H9 (cell line): Measurements from ENCODE around the gene PTPRN2. TPM values are rescaled to one million over a fixed set of nuclear protein-coding genes. Genes with fewer than 3 reads are reported as not detected.

Experiments used
- DNase-seq: peaks from one replicate; pipeline ENCODE4 v3.0.0-alpha.2; 2017
- H2AFZ ChIP-seq: one replicate; pipeline ENCODE4 v1.6.1; 2013; ENCODE audit warnings: mild to moderate bottlenecking, low read length, control low read depth, moderate library complexity
- H2AK5ac ChIP-seq: 2 replicates; pipeline ENCODE4 v1.6.1; 2013; ENCODE audit warnings: low read length, control low read depth, mixed read lengths; ENCODE audit not compliant: insufficient read length
- H2BK120ac ChIP-seq: one replicate; pipeline ENCODE4 v1.6.1; 2013; ENCODE audit warnings: low read depth, mild to moderate bottlenecking, low read length, control low read depth, inconsistent platforms; ENCODE audit not compliant: poor library complexity, severe bottlenecking
- H2BK12ac ChIP-seq: 2 replicates; pipeline ENCODE4 v1.6.1; 2013; ENCODE audit warnings: low read length, control low read depth, mixed read lengths, low read depth; ENCODE audit not compliant: insufficient read length
- H2BK15ac ChIP-seq: 2 replicates; pipeline ENCODE4 v1.6.1; 2013; ENCODE audit warnings: low read depth, low read length, control low read depth
- H2BK20ac ChIP-seq: one replicate; pipeline ENCODE4 v1.6.1; 2013; ENCODE audit warnings: low read depth, mild to moderate bottlenecking, low read length, control low read depth, inconsistent platforms; ENCODE audit not compliant: poor library complexity, severe bottlenecking
- H2BK5ac ChIP-seq: 2 replicates; pipeline ENCODE4 v1.6.1; 2013; ENCODE audit warnings: low read length, control low read depth, mixed read lengths; ENCODE audit not compliant: insufficient read length
- H3K14ac ChIP-seq: 2 replicates; pipeline ENCODE4 v1.6.1; 2013; ENCODE audit warnings: low read length, control low read depth; ENCODE audit not compliant: insufficient read depth
- H3K18ac ChIP-seq: 2 replicates; pipeline ENCODE4 v1.6.1; 2013; ENCODE audit warnings: low read depth, mild to moderate bottlenecking, mixed read lengths, low read length, control low read depth; ENCODE audit not compliant: insufficient read length
- H3K23ac ChIP-seq: 2 replicates; pipeline ENCODE4 v1.6.1; 2013; ENCODE audit warnings: low read length, control low read depth, mixed read lengths, low read depth; ENCODE audit not compliant: insufficient read length
- H3K23me2 ChIP-seq: 2 replicates; pipeline ENCODE4 v1.6.1; 2013; ENCODE audit warnings: low read depth, mild to moderate bottlenecking, mixed read lengths, low read length, control low read depth; ENCODE audit not compliant: insufficient read length, poor library complexity, severe bottlenecking
- H3K27ac ChIP-seq: 2 replicates; pipeline ENCODE4 v1.5.1; 2013; ENCODE audit warnings: low read length, control low read depth, mixed read lengths, low read depth; ENCODE audit not compliant: insufficient read length
- H3K27me3 ChIP-seq: 2 replicates; pipeline ENCODE4 v1.6.1; 2013; ENCODE audit warnings: low read length, control low read depth, inconsistent platforms; ENCODE audit not compliant: insufficient read depth
- H3K4ac ChIP-seq: 2 replicates; pipeline ENCODE4 v1.6.1; 2013; ENCODE audit warnings: low read depth, mild to moderate bottlenecking, control low read depth, inconsistent platforms, low read length, moderate library complexity
- H3K4me1 ChIP-seq: 2 replicates; pipeline ENCODE4 v1.6.1; 2013; ENCODE audit warnings: low read length, control low read depth, inconsistent platforms; ENCODE audit not compliant: insufficient read depth
- H3K4me2 ChIP-seq: 2 replicates; pipeline ENCODE4 v1.6.1; 2013; ENCODE audit warnings: low read length, control low read depth, mixed read lengths; ENCODE audit not compliant: insufficient read length, insufficient read depth
- H3K56ac ChIP-seq: 2 replicates; pipeline ENCODE4 v1.6.1; 2013; ENCODE audit warnings: low read depth, mild to moderate bottlenecking, mixed read lengths, low read length, control low read depth; ENCODE audit not compliant: insufficient read length
- H3K79me1 ChIP-seq: 2 replicates; pipeline ENCODE4 v1.6.1; 2013; ENCODE audit warnings: low read depth, mild to moderate bottlenecking, moderate library complexity, low read length, control low read depth, inconsistent platforms; ENCODE audit not compliant: insufficient read depth, poor library complexity, severe bottlenecking
- H3K79me2 ChIP-seq: 2 replicates; pipeline ENCODE4 v1.6.1; 2013; ENCODE audit warnings: low read length, control low read depth, inconsistent platforms; ENCODE audit not compliant: insufficient read depth
- H3K9ac ChIP-seq: 2 replicates; pipeline ENCODE4 v1.6.1; 2013; ENCODE audit warnings: low read length, control low read depth, mixed read lengths; ENCODE audit not compliant: insufficient read length; ENCODE audit errors: extremely low read depth
- H3K9me3 ChIP-seq: one replicate; pipeline ENCODE4 v1.6.1; 2013; ENCODE audit warnings: low read depth, low read length, inconsistent platforms; ENCODE audit not compliant: control insufficient read depth
- H3T11ph ChIP-seq: one replicate; pipeline ENCODE4 v1.6.1; 2013; ENCODE audit warnings: mild to moderate bottlenecking, low read length, control low read depth, inconsistent platforms
- H4K20me1 ChIP-seq: one replicate; pipeline ENCODE4 v1.6.1; 2013; ENCODE audit not compliant: control insufficient read depth, insufficient read length, insufficient read depth
- H4K5ac ChIP-seq: 2 replicates; pipeline ENCODE4 v1.6.1; 2013; ENCODE audit warnings: low read depth, mild to moderate bottlenecking, mixed read lengths, low read length, control low read depth; ENCODE audit not compliant: insufficient read length
- H4K8ac ChIP-seq: replicated peaks from 2 replicates; pipeline ENCODE4 v1.6.1; 2013; ENCODE audit warnings: low read length, control low read depth, mixed read lengths, low read depth; ENCODE audit not compliant: insufficient read length
- H4K91ac ChIP-seq: 2 replicates; pipeline ENCODE4 v1.6.1; 2013; ENCODE audit warnings: low read depth, mild to moderate bottlenecking, moderate library complexity, mixed read lengths, low read length, control low read depth; ENCODE audit not compliant: insufficient read length
- H3K27ac Mint-ChIP-seq, 3 experiments: 2 replicates in 2 of 3; 3 replicates in 1 of 3; pipeline ENCODE4 v1.8.0; 2020 to 2021; ENCODE audit warnings: mixed read lengths in 3 of 3, mild to moderate bottlenecking in 1 of 3, moderate library complexity in 1 of 3
- H3K27me3 Mint-ChIP-seq: 2 replicates; pipeline ENCODE4 v1.8.0; 2021; ENCODE audit warnings: low read depth, mild to moderate bottlenecking, moderate library complexity, mixed read lengths
- H3K36me3 Mint-ChIP-seq, 3 experiments: 2 replicates in 2 of 3; 3 replicates in 1 of 3; pipeline ENCODE4 v1.8.0; 2020 to 2021; ENCODE audit warnings: low read depth in 3 of 3, mixed read lengths in 3 of 3; ENCODE audit not compliant: insufficient read depth in 1 of 3
- H3K4me1 Mint-ChIP-seq, 2 experiments: 2 replicates each; pipeline ENCODE4 v1.8.0; 2020; ENCODE audit warnings: mixed read lengths in 2 of 2
- H3K4me3 Mint-ChIP-seq, 2 experiments: 2 replicates in 1 of 2; 3 replicates in 1 of 2; pipeline ENCODE4 v1.8.0; 2020 to 2021; ENCODE audit warnings: mild to moderate bottlenecking in 2 of 2, mixed read lengths in 2 of 2, moderate library complexity in 1 of 2
- H3K9me3 Mint-ChIP-seq, 2 experiments: 2 replicates in 1 of 2; 3 replicates in 1 of 2; pipeline ENCODE4 v1.8.0; 2020; ENCODE audit warnings: mild to moderate bottlenecking in 2 of 2, mixed read lengths in 2 of 2, moderate library complexity in 1 of 2
- WGBS: extraction: QIAGEN DNeasy Blood & Tissue Kit; methylation state at CpG from one replicate; pipeline ENCODE4 v1.1.7; 2013; ENCODE audit warnings: missing lambda C conversion rate, low lambda C conversion rate, mixed read lengths; ENCODE audit not compliant: insufficient read length; ENCODE audit errors: extremely low coverage; 5-methylcytosine and 5-hydroxymethylcytosine counted together
- total RNA-seq: library from RNA; stranded (reverse); gene quantifications from 2 replicates; pipeline ENCODE4 v1.2.1, GENCODE V29; 2021
- TF ChIP-seq, protein P1 (sequence below): fragments of 200-600 bp; sonication (generic); conservative IDR thresholded peaks from 3 replicates; pipeline ENCODE4 v1.8.0; 2021; ENCODE audit warnings: antibody characterized with exemption, mild to moderate bottlenecking

The PTPRN2 gene
- total RNA-seq, 1 experiment from 2014 or later: 5.2 TPM

DNA sequence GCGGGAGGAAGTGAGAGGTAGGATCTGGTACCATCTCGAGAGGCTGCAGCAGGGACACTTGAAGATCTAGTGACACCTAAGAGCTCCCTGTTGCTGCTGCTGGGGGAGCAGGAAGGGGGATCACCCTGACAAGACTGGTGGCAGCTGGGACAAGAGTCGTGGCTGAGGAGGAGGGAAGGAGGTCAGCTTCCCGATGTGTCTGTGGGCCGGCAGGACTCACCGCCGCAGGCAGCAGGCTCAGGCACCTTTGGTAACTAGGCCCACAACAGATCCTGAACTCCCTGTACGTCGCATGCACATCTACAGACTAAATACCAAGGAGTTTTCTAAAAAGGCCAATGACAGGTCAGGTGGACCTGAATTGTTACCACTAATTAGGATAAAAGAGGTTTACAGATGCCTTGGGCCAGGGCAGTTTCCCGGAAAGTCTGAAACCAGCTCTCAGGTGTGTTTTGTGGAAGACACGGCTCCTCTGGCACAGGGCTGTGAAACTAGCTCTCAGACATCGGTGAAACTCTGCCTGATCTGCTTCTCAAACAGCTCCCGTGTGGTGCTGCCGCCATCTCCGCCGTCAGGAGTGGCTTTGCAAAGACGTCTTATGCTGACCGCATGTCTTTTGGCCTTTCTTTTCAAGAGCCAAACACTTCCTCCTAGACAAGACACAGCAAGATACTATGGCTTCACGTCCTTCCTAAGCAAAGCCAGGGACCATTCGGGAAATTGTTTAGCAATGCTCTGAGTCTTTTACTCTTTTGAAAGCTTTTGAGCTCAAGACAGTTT, 609.7 kb downstream of the PTPRN2 start:
- Histone ChIP-seq H3K23me2 (no peaks in the 10 kb centered on the region), H3K14ac (no peak overlapping the region), H3K27ac (no peak overlapping the region), H3K9ac (no peak overlapping the region), H3K27me3 (no peaks in the 10 kb centered on the region), H3K56ac (no peak overlapping the region), H3K79me1 (no peaks in the 10 kb centered on the region), H2BK12ac (no peak overlapping the region), H4K5ac (no peak overlapping the region), H3K23ac (no peak overlapping the region), H2AFZ (no peak overlapping the region), H3T11ph (no peak overlapping the region), H2AK5ac (no peak overlapping the region), H2BK20ac (no peak overlapping the region), H3K18ac (no peak overlapping the region), H3K9me3 (peaks cover 30% of the 10 kb centered on the region), H4K20me1 (no peaks in the 10 kb centered on the region), H4K91ac (no peak overlapping the region), H3K4ac (no peak overlapping the region), H2BK15ac (no peak overlapping the region), H3K4me1 (no peaks in the 10 kb centered on the region), H2BK120ac (no peak overlapping the region), H3K79me2 (no peaks in the 10 kb centered on the region), H2BK5ac (no peak overlapping the region), H4K8ac (no peak overlapping the region), H3K4me2 (no peak overlapping the region)
- H3K4me1 Mint-ChIP-seq: peaks cover 0 to 5% of the 10 kb centered on the region in 2 experiments; a peak in 2 of 4 replicates
- TF ChIP-seq, protein P1, sequence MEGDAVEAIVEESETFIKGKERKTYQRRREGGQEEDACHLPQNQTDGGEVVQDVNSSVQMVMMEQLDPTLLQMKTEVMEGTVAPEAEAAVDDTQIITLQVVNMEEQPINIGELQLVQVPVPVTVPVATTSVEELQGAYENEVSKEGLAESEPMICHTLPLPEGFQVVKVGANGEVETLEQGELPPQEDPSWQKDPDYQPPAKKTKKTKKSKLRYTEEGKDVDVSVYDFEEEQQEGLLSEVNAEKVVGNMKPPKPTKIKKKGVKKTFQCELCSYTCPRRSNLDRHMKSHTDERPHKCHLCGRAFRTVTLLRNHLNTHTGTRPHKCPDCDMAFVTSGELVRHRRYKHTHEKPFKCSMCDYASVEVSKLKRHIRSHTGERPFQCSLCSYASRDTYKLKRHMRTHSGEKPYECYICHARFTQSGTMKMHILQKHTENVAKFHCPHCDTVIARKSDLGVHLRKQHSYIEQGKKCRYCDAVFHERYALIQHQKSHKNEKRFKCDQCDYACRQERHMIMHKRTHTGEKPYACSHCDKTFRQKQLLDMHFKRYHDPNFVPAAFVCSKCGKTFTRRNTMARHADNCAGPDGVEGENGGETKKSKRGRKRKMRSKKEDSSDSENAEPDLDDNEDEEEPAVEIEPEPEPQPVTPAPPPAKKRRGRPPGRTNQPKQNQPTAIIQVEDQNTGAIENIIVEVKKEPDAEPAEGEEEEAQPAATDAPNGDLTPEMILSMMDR: no peak
- peaks cover 0 to 22% (median 15%) of the 10 kb centered on the region in 3 experiments; a peak in 6 of 7 replicates for H3K36me3 Mint-ChIP-seq
- H3K27me3 Mint-ChIP-seq: peaks cover 6% of the 10 kb centered on the region; the same call in 1 of the 2 replicates
- no peak overlapping the region for H3K27ac Mint-ChIP-seq
- H3K4me3 Mint-ChIP-seq: no peak overlapping the region
- no CpG with 5 or more reads among the region's 20 CpGs for WGBS
- peaks cover 27 to 28% of the 10 kb centered on the region in 2 experiments for H3K9me3 Mint-ChIP-seq
- DNase-seq: peak; percentile 19
